ENCODE measurements around the gene FN3KRP. TPM values are rescaled to one million over a fixed set of nuclear protein-coding genes. Genes with fewer than 3 reads are reported as not detected.
"Not testable (repeated sequence)": the region's sequence is repeated elsewhere in the genome, so short reads cannot be mapped to it uniquely, and the experiment has no call there.

FN3KRP gene
- total RNA-seq, 2 donors from 2014 or later = 26.1 to 28.3 TPM

DNA sequence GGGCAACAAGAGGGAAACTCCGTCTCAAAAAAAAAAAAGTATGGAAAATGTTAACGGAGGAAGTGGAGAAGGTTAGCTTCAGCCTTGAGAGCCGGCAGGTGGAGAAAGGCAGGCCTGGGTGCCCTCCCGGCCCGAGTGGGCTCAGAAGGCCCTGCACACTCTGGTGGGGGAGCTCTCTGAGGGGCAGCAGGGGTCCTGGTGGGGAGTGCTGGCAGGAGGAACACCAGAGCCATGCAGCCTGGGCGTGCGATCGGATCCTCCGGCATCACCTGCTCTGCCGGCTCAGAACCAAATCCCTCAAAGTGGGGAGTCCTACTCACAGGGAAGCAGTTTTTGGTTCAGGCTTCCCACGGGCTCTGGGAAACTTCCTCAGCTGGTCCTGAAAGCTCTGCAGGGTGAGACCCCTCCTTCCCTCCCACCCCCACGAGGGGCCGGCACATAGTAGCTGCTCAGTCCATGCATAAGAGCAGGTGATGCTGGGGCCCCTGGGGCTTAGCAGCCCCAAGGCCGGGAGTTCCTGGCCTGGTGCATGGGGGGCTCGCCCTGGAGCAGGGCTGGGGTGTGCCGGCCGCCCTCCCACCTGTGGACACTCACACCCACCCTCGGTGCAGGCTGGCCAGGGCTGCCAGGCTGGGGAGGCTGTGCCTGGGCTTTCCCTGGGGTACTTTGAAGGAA, 20.1 kb downstream of the FN3KRP start:
- Histone ChIP-seq H3K4me3 (peak overlapping the region in 1 of 2 donors; percentile 71), H3K27ac (no peak overlapping the region), H3K9me3 (no peaks in the 10 kb centered on the region), H3K36me3 (peaks cover 0 to 8% of the 10 kb centered on the region in 2 donors), H3K4me1 (replicated peaks) (peaks cover 2% of the 10 kb centered on the region), H3K27me3 (replicated peaks; ENCODE audit: insufficient read depth) (no peaks in the 10 kb centered on the region)
- 84% methylated on average over 16 of the region's 18 CpGs for WGBS
- intact Hi-C loops (cut with DNase I) = no loop called here
- DNase-seq (ENCODE audit: low spot score) = no peak
- TF ChIP-seq, protein P1, sequence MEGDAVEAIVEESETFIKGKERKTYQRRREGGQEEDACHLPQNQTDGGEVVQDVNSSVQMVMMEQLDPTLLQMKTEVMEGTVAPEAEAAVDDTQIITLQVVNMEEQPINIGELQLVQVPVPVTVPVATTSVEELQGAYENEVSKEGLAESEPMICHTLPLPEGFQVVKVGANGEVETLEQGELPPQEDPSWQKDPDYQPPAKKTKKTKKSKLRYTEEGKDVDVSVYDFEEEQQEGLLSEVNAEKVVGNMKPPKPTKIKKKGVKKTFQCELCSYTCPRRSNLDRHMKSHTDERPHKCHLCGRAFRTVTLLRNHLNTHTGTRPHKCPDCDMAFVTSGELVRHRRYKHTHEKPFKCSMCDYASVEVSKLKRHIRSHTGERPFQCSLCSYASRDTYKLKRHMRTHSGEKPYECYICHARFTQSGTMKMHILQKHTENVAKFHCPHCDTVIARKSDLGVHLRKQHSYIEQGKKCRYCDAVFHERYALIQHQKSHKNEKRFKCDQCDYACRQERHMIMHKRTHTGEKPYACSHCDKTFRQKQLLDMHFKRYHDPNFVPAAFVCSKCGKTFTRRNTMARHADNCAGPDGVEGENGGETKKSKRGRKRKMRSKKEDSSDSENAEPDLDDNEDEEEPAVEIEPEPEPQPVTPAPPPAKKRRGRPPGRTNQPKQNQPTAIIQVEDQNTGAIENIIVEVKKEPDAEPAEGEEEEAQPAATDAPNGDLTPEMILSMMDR (IDR thresholded peaks at IDR 0.05) = no peak
- no peak for TF ChIP-seq POLR2AphosphoS5 (IDR thresholded peaks at IDR 0.05)
- no peak for TF ChIP-seq POLR2A (IDR thresholded peaks at IDR 0.05)

DNA sequence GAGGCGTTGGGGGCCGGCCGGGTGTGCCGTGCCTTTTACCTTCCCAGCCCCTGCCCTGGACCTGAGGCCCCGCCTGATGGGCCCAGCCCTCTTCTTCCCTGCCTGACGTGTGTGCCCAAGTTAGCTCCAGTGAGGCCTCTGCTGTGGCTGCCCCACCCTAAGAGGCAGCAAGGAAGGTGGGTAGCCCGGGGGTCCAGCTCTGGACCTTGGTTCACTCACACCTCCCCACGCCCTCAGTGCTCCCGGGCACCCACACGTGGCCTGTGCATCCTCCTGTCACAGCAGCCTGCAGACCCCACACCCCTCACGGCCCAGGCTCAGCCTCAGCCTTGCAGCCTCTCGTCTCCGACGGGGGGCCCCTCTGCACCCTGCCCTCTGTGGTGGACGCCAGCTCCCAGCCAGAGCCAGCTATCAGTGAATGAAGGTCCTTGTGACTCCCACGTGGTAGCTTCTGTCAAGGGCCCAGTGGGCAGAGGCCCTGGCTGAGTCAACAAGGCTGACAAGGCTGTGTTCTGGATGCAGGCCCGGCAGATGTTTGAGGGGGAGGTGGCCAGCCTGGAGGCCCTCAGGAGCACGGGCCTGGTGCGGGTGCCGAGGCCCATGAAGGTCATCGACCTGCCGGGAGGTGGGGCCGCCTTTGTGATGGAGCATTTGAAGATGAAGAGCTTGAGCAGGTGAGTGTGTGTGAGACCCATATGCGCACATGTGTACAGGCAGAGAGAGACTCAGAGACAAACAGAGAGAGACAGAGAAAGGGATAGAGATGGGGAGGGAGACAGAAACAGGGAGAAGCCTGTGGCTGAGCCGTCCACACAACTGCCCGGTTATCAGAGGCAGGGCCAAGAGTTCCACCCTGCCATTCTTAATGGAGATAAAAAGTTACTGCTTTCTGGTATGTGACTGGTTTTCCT, 21.7 kb downstream of the FN3KRP start:
- H3K4me3 ChIP-seq = no peak overlapping the region
- TF ChIP-seq POLR2A (IDR thresholded peaks at IDR 0.05) = no peak
- TF ChIP-seq POLR2AphosphoS5 (IDR thresholded peaks at IDR 0.05) = no peak
- TF ChIP-seq, protein P1 (IDR thresholded peaks at IDR 0.05) = no peak
- H3K27me3 ChIP-seq (replicated peaks; ENCODE audit: insufficient read depth) = no peaks in the 10 kb centered on the region
- 88% methylated on average over 26 of the region's 26 CpGs for WGBS
- no peak for DNase-seq (ENCODE audit: low spot score)
- peaks cover 0 to 8% of the 10 kb centered on the region in 2 donors for H3K36me3 ChIP-seq
- peaks cover 2% of the 10 kb centered on the region for H3K4me1 ChIP-seq (replicated peaks)
- intact Hi-C loops (cut with DNase I) = no loop called here
- no peak overlapping the region for H3K27ac ChIP-seq
- H3K9me3 ChIP-seq = no peaks in the 10 kb centered on the region

DNA sequence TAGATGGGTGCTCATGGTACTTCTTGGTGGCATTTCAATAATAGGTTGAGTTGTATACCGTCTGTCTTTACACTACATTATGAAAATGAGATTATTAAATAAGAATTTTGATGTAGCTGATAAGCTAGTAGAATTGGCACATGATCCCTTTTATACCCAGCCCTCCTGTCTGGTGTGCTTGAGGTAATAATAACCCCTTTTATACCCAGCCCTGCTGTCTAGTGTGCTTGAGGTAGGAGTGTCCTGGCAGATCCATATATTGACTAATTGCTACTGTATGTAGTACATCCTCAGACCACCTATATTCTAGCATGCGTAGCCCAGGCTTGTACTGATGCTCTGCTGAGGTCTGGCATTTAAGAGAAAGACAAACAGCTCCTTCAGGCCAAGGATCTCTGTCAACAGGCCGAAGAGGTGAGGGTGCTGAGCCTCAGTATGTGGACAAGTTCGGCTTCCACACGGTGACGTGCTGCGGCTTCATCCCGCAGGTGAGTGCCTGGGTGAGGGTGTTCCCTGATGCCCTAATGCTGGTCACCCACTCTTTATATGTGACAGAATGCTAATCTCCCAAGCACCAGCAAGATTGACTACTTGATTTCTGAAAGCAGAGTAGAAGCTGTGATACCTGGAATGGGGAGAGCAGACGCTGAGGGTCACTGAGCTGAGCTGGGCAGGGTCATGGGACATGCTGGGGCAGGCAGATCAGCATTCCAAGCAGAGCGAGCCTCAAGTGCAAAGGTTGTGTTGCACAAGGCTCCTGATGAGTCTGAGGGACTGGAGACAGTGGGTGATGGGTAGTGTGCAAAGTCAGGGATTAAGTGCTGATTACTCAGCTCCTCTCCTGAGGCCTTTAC, 24.6 kb downstream of the FN3KRP start:
- Histone ChIP-seq H3K27me3 (replicated peaks; ENCODE audit: insufficient read depth) (no peaks in the 10 kb centered on the region), H3K36me3 (peaks cover 0 to 8% of the 10 kb centered on the region in 2 donors), H3K4me1 (replicated peaks) (peaks cover 2% of the 10 kb centered on the region), H3K27ac (no peak overlapping the region), H3K9me3 (no peaks in the 10 kb centered on the region), H3K4me3 (no peak overlapping the region)
- TF ChIP-seq, protein P1 (IDR thresholded peaks at IDR 0.05) = no peak
- TF ChIP-seq POLR2AphosphoS5 (IDR thresholded peaks at IDR 0.05) (no peak), POLR2A (IDR thresholded peaks at IDR 0.05) (no peak)
- 95% methylated on average over 10 of the region's 10 CpGs for WGBS
- DNase-seq (ENCODE audit: low spot score) = no peak
- intact Hi-C loops (cut with DNase I) = no loop called here

GRCh38 chr17:82743344-82744219, 27.1 kb downstream of the FN3KRP start:
- H3K27me3 ChIP-seq (replicated peaks; ENCODE audit: insufficient read depth) = no peaks in the 10 kb centered on the region
- no peaks in the 10 kb centered on the region for H3K4me1 ChIP-seq (replicated peaks)
- H3K9me3 ChIP-seq = no peaks in the 10 kb centered on the region
- intact Hi-C loops (cut with DNase I) = no loop called here
- 89% methylated on average over 16 of the region's 16 CpGs for WGBS
- no peak for DNase-seq (ENCODE audit: low spot score)
- H3K4me3 ChIP-seq = no peak overlapping the region
- H3K36me3 ChIP-seq = peaks cover 0 to 8% of the 10 kb centered on the region in 2 donors
- TF ChIP-seq POLR2AphosphoS5 (IDR thresholded peaks at IDR 0.05) (no peak), POLR2A (IDR thresholded peaks at IDR 0.05) (no peak)
- TF ChIP-seq, protein P1 (IDR thresholded peaks at IDR 0.05) = no peak
- no peak overlapping the region for H3K27ac ChIP-seq

DNA sequence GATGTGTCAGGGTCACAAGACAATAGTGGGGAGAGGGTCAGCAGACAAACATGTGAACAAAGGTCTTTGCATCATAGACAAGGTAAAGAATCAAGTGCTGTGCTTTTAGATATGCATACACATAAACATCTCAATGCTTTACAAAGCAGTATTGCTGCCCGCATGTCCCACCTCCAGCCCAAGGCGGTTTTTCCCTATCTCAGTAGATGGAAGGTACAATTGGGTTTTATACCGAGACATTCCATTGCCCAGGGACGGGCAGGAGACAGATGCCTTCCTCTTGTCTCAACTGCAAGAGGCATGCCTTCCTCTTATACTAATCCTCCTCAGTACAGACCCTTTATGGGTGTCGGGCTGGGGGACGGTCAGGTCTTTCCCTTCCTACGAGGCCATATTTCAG, 28.2 kb downstream of the FN3KRP start:
- H3K27ac ChIP-seq; intact Hi-C loops (cut with DNase I); DNase-seq (ENCODE audit: low spot score); H3K36me3 ChIP-seq; H3K9me3 ChIP-seq; H3K4me1 ChIP-seq (replicated peaks); H3K4me3 ChIP-seq; H3K27me3 ChIP-seq (replicated peaks; ENCODE audit: insufficient read depth): not testable (repeated sequence)
- WGBS = 64% methylated on average over 7 of the region's 7 CpGs
